ENCODE results near the gene THSD4. TPM values are rescaled to one million over a fixed set of nuclear protein-coding genes. Genes with fewer than 3 reads are reported as not detected.

Gene THSD4
- polyA plus RNA-seq, 2 of the 4 experiments (the other 2 are of a cell fraction), result 15.8 to 40.7 TPM

- TF ChIP-seq, protein P1, sequence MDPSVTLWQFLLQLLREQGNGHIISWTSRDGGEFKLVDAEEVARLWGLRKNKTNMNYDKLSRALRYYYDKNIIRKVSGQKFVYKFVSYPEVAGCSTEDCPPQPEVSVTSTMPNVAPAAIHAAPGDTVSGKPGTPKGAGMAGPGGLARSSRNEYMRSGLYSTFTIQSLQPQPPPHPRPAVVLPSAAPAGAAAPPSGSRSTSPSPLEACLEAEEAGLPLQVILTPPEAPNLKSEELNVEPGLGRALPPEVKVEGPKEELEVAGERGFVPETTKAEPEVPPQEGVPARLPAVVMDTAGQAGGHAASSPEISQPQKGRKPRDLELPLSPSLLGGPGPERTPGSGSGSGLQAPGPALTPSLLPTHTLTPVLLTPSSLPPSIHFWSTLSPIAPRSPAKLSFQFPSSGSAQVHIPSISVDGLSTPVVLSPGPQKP (IDR thresholded peaks at IDR 0.05; ENCODE audit: low read depth, low read length), result no peak
- no peak for TF ChIP-seq ZFP36 (IDR thresholded peaks at IDR 0.05; ENCODE audit: borderline replicate concordance, partially characterized antibody)
- TF ChIP-seq HOXB13 (CRISPR knock-in tag; IDR thresholded peaks at IDR 0.05; ENCODE audit: low read depth), result no peak
These were observed 9.8 kb upstream of the THSD4 start (continued) for GRCh38 chr15:71105444-71105843.

DNA sequence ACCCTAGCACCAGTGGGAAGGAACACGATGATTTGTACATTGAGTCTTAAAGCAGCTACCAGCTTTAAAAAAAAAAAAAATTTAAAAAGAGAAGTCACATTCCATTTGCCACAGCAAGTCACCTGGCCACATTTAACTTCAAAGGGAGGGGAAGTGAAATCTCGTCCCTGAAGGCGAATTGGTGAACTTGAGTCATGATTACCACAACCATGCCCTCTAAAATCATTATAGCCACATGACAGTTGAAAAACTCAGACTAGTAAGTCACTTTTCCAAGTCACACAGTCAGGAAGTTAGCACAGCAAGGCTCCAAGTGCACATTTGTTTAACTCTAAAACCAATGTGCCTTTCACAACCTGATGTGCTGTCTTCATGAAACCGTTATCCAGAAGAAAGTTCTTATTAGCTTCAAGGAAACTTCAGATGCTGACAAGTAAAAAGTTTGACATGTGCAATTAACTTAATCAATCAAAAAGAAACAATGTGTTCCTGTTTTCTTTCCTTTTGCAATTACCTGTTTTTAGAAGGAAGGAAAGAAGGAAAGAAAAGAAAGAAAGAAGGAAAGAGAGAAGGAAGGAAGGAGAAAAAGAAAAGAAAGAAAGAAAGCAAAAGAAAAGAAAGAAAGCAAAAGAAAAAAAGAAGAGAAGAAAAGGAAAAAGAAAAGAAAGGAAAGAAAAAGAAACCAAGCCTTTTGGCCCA, 8.3 kb upstream of the THSD4 start:
- peak; percentile 98 for FAIRE-seq
- POLR2A ChIA-PET, result no interaction called here
- no peak for DNase-seq (ENCODE audit: low read depth in 1 of 2, low spot score in 1 of 2)
- H3K4me1 ChIP-seq, result peaks cover 13% of the 10 kb centered on the region
- no peaks in the 10 kb centered on the region for H3K9me3 ChIP-seq
- TF ChIP-seq, protein P1 (IDR thresholded peaks at IDR 0.05; ENCODE audit: low read depth, low read length), result no peak
- TF ChIP-seq ZNF302 (CRISPR knock-in tag; IDR thresholded peaks at IDR 0.05) (no peak), CEBPB (IDR thresholded peaks at IDR 0.05) (no peak), CTCF (IDR thresholded peaks at IDR 0.05) (no peak), FOXS1 (CRISPR knock-in tag; IDR thresholded peaks at IDR 0.05) (no peak), ZSCAN20 (CRISPR knock-in tag; IDR thresholded peaks at IDR 0.05) (no peak), POLR2AphosphoS2 (conservative IDR thresholded peaks at IDR 0.05; ENCODE audit: low read length) (no peak), HOXB13 (CRISPR knock-in tag; IDR thresholded peaks at IDR 0.05; ENCODE audit: low read depth) (no peak), REST (IDR thresholded peaks at IDR 0.05) (no peak), JUN (IDR thresholded peaks at IDR 0.05) (no peak), RCOR1 (IDR thresholded peaks at IDR 0.05; ENCODE audit: low read depth, low read length) (no peak), MYC (IDR thresholded peaks at IDR 0.05; ENCODE audit: borderline replicate concordance, low read length) (no peak), TP53 (CRISPR knock-in tag; IDR thresholded peaks at IDR 0.05) (no peak), HEYL (CRISPR knock-in tag; IDR thresholded peaks at IDR 0.05) (no peak)
- TF ChIP-seq, protein P2, sequence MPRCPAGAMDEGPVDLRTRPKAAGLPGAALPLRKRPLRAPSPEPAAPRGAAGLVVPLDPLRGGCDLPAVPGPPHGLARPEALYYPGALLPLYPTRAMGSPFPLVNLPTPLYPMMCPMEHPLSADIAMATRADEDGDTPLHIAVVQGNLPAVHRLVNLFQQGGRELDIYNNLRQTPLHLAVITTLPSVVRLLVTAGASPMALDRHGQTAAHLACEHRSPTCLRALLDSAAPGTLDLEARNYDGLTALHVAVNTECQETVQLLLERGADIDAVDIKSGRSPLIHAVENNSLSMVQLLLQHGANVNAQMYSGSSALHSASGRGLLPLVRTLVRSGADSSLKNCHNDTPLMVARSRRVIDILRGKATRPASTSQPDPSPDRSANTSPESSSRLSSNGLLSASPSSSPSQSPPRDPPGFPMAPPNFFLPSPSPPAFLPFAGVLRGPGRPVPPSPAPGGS (IDR thresholded peaks at IDR 0.05), result no peak
- no peak overlapping the region for H3K27ac ChIP-seq
- no peak overlapping the region for H3K4me3 ChIP-seq
- CTCF ChIA-PET, result interaction anchor here (1.0 to 3.2 kb wide), 5 partner anchors 8 to 623 kb away, joined by 3 to 14 read pairs (median 4); partner anchors contain the start of gene THSD4
- WGBS (ENCODE audit: missing lambda C conversion rate), result 88% methylated on average over 4 of the region's 4 CpGs
- no peak overlapping the region for H3K4me2 ChIP-seq
- ATAC-seq, result no peak

Measured in A549 (cell line).